ENCODE measurements around the gene SMCO4.

DNA sequence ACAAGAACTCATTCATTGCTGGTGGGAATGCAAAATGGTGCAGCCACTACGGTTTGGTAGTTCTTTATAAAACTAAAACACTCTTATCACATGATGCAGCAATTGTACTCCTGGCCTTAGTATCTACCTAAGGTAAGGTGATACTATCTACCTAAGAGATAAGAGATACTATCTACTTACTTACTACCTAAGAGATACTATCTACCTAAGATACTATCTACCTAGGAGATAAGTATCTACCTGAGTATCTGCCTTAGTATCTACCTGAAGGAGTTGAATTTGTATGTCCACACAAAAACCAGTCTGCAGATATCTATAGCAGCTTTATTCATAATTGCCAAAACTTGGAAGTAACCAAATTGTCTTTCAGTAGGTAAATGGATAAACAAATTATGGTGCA lies 29.0 kb upstream of the SMCO4 start:
- TF ChIP-seq GABPA (IDR thresholded peaks at IDR 0.05; ENCODE audit: borderline replicate concordance, insufficient read depth, low read length) (no peak), CBX5 (IDR thresholded peaks at IDR 0.05; ENCODE audit: low read depth, low read length) (no peak)
